LNCAP (cell line): ENCODE results near the gene NPSR1.

Experiments used
- CTCF ChIP-seq: fragments of 450-650 bp; IDR thresholded peaks from 2 replicates; pipeline ENCODE4 v1.5.1; 2017; ENCODE audit warnings: mild to moderate bottlenecking

NPSR1 gene

GRCh38 chr7:34830390-34830789 is 172.4 kb downstream of the NPSR1 start:
- no peak for TF ChIP-seq CTCF

- TF ChIP-seq CTCF = no peak
Measured at GRCh38 chr7:34831436-34831835, 173.4 kb downstream of the NPSR1 start.

GRCh38 chr7:34832020-34832419 is 174.0 kb downstream of the NPSR1 start:
- TF ChIP-seq CTCF = no peak

- no peak for TF ChIP-seq CTCF
Measured at GRCh38 chr7:34835901-34836600, 178.0 kb downstream of the NPSR1 start.

- no peak for TF ChIP-seq CTCF
Measured at GRCh38 chr7:34837316-34837715, 179.3 kb downstream of the NPSR1 start.

- no peak for TF ChIP-seq CTCF
Measured at GRCh38 chr7:34837801-34838201, 179.8 kb downstream of the NPSR1 start.

GRCh38 chr7:34838329-34838728 is 180.3 kb downstream of the NPSR1 start:
- TF ChIP-seq CTCF = no peak

- TF ChIP-seq CTCF = no peak
Measured at GRCh38 chr7:34839645-34840044, 181.6 kb downstream of the NPSR1 start.
